Stomach (tissue), 4 donors: ENCODE results near the gene TMCO4.

ENCODE experiments used
- EP300 ChIP-seq: sonication (generic); formaldehyde crosslinking; IDR thresholded peaks from one replicate; pipeline ENCODE4 v1.6.1; 2017; ENCODE audit warnings: antibody characterized with exemption
- POLR2A ChIP-seq, 4 donors: fragments of 450-650 bp; IDR thresholded peaks; one replicate each; pipeline ENCODE4 v1.6.1; 2016; ENCODE audit warnings: antibody characterized with exemption in 4 of 4, control low read depth in 2 of 4, mild to moderate bottlenecking in 1 of 4, moderate library complexity in 1 of 4
- POLR2AphosphoS5 ChIP-seq, 3 donors: sonication (generic); formaldehyde crosslinking; IDR thresholded peaks; one replicate each; pipeline ENCODE4 v1.6.1; 2016; ENCODE audit warnings: antibody characterized with exemption in 3 of 3
- TF ChIP-seq, protein P1 (sequence below), 7 experiments: fragments of 450-650 bp in 4 of 7; fragments of 200-600 bp in 3 of 7; sonication (generic) in 3 of 7; IDR thresholded peaks; one replicate each; pipeline ENCODE4 v1.5.1; 2016 to 2019; ENCODE audit warnings: antibody characterized with exemption in 7 of 7, control low read depth in 2 of 7, mild to moderate bottlenecking in 1 of 7

DNA sequence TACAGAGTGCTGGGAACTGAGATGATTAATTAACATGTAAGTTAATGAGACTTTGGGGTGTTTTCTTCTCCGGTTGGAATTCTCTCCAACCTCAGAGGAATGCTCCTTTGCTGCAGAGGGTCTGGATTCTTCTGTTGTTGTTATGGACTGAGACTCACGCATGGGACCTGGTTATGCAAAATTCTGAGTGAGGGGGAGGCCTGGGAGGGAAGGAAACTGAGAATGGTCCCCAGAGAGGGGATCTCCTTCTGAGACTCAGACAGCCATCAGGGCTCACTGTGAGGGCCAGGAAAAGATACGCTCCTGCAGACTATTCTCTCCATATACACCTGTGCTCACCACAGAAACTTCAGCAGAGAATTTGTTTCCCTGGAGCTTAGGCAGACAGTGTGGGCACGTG, 78.7 kb downstream of the TMCO4 start:
- TF ChIP-seq POLR2AphosphoS5 (IDR thresholded peaks at IDR 0.05) (no peak), POLR2A (IDR thresholded peaks at IDR 0.05) (no peak), EP300 (no peak)
- TF ChIP-seq, protein P1, sequence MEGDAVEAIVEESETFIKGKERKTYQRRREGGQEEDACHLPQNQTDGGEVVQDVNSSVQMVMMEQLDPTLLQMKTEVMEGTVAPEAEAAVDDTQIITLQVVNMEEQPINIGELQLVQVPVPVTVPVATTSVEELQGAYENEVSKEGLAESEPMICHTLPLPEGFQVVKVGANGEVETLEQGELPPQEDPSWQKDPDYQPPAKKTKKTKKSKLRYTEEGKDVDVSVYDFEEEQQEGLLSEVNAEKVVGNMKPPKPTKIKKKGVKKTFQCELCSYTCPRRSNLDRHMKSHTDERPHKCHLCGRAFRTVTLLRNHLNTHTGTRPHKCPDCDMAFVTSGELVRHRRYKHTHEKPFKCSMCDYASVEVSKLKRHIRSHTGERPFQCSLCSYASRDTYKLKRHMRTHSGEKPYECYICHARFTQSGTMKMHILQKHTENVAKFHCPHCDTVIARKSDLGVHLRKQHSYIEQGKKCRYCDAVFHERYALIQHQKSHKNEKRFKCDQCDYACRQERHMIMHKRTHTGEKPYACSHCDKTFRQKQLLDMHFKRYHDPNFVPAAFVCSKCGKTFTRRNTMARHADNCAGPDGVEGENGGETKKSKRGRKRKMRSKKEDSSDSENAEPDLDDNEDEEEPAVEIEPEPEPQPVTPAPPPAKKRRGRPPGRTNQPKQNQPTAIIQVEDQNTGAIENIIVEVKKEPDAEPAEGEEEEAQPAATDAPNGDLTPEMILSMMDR (IDR thresholded peaks at IDR 0.05), result no peak
